Ishikawa (cell line): ENCODE results near the gene ETV2.

Source experiments
- CEBPB ChIP-seq: IDR thresholded peaks from 2 replicates; pipeline ENCODE4 v1.6.1; 2012
- CREB1 ChIP-seq: IDR thresholded peaks from 2 replicates; pipeline ENCODE4 v1.6.1; 2012; ENCODE audit warnings: low read depth
- EGR1 ChIP-seq: IDR thresholded peaks from 2 replicates; pipeline ENCODE4 v1.6.1; 2012
- EP300 ChIP-seq: IDR thresholded peaks from 2 replicates; pipeline ENCODE4 v1.6.1; 2012; ENCODE audit warnings: borderline replicate concordance
- FOXM1 ChIP-seq: IDR thresholded peaks from 2 replicates; pipeline ENCODE4 v1.6.1; 2012; ENCODE audit warnings: low read depth, borderline replicate concordance
- MAX ChIP-seq: IDR thresholded peaks from 2 replicates; pipeline ENCODE4 v1.6.1; 2012
- NFIC ChIP-seq: IDR thresholded peaks from 2 replicates; pipeline ENCODE4 v1.6.1; 2012
- RAD21 ChIP-seq: IDR thresholded peaks from 2 replicates; pipeline ENCODE4 v1.6.1; 2012; ENCODE audit warnings: low read depth
- REST ChIP-seq: IDR thresholded peaks from 2 replicates; pipeline ENCODE4 v1.6.1; 2012; ENCODE audit warnings: low read depth, mild to moderate bottlenecking
- TAF1 ChIP-seq: IDR thresholded peaks from 2 replicates; pipeline ENCODE4 v1.6.1; 2012; ENCODE audit warnings: low read depth, mild to moderate bottlenecking
- TCF12 ChIP-seq: IDR thresholded peaks from 2 replicates; pipeline ENCODE4 v1.6.1; 2012; ENCODE audit warnings: low read depth
- TEAD4 ChIP-seq: IDR thresholded peaks from 2 replicates; pipeline ENCODE4 v1.6.1; 2012
- YY1 ChIP-seq: IDR thresholded peaks from 2 replicates; pipeline ENCODE4 v1.6.1; 2012; ENCODE audit warnings: low read depth
- ZBTB7A ChIP-seq: IDR thresholded peaks from 2 replicates; pipeline ENCODE4 v1.6.1; 2012; ENCODE audit warnings: low read depth
- TF ChIP-seq, protein P1 (sequence below): IDR thresholded peaks from 2 replicates; pipeline ENCODE4 v1.6.1; 2012

ETV2 gene

GRCh38 chr19:35650581-35650980, 9.0 kb downstream of the ETV2 start:
- TF ChIP-seq FOXM1 (no peak), REST (no peak), TCF12 (no peak), YY1 (no peak)

- TF ChIP-seq RAD21 (no peak), ZBTB7A (no peak), REST (no peak), EGR1 (no peak), NFIC (no peak), CEBPB (no peak), EP300 (no peak)
- TF ChIP-seq, protein P1, sequence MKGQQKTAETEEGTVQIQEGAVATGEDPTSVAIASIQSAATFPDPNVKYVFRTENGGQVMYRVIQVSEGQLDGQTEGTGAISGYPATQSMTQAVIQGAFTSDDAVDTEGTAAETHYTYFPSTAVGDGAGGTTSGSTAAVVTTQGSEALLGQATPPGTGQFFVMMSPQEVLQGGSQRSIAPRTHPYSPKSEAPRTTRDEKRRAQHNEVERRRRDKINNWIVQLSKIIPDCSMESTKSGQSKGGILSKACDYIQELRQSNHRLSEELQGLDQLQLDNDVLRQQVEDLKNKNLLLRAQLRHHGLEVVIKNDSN: no peak
These were observed 14.1 kb downstream of the ETV2 start for GRCh38 chr19:35655600-35655999.

DNA sequence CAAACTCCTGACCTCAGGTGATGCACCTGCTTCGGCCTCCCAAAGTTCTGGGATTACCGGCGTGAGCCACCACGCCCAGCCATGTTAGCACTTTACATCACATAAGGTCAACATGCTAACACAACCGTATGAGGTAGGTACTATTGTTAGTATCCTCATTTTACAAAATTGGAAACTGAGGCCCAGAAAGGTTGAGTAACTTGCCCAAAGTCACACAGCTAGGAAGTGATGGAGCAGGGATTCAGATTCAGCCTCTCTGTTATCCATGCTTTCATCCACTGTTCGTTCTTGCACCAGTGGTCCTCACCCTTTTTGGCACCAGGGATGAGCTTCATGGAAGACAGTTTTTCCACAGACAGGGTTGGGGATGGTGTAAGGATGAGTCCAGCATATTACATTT, 15.2 kb downstream of the ETV2 start:
- TF ChIP-seq CEBPB: no peak
- no peak for TF ChIP-seq RAD21
- no peak for TF ChIP-seq TAF1
- TF ChIP-seq EGR1: no peak

DNA sequence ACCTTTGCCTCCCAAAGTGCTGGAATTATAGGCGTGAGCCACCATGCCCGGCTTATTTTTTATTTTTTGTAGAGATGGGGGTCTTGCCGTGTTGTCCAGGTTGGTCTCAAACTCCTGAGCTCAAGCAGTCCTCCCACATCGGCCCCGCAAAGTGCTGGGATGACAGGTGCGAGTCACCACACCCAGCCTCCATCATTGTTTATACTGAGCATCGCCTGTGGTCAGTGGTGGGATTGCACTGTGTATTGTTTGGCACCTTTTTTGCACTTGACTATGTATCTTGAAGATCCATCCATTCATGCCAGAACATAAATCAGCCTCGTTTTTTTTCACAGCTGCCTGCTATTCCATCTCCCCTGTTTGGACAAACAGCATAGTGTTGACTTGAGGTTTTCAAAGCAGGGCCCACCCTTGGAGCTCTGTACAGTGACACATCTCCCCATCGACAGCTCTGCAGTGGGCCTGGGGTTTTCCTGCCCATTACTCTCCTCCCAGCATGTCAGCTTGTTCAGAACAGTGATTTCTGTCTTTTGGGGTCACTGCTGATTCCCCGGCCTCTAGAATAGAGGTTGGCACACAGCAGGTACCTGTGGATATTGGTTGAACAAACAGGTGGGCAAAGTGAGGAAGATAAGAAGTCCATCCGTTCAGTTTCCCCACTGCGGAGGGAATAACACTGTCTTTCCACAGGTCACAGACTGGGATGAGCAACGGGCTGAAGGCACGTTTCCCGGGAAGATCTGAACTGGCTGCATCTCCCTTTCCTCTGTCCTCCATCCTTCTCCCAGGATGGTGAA, 16.6 kb downstream of the ETV2 start:
- TF ChIP-seq CEBPB: no peak
- no peak for TF ChIP-seq EGR1
- no peak for TF ChIP-seq EP300

- TF ChIP-seq CEBPB (no peak), CREB1 (no peak), YY1 (no peak), TEAD4 (no peak), EGR1 (no peak), TAF1 (no peak), MAX (no peak), REST (no peak), RAD21 (no peak)
- TF ChIP-seq, protein P1: no peak
These were observed 20.4 kb downstream of the ETV2 start for GRCh38 chr19:35661995-35662340.

DNA sequence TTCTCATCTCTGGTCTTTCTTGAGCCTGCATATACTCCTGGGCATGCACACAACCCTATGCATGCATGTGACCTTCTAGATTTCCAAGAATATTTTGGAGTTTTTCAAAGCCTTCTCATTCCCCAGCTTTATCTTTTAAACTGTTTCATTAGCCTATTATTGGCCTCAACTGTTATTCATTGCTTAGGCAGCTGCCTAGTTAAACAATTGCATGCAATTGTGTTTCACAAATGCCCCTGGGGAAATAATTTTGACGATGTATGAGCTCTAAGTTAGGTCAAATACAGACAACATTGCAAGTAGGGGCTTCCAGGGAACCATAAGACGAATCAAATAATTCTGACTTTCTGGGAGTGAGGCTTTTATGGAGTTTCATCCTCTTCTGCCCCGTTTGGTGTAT, 22.4 kb downstream of the ETV2 start:
- TF ChIP-seq TAF1 (no peak), TEAD4 (no peak), YY1 (no peak), TCF12 (no peak), RAD21 (no peak), EGR1 (no peak), NFIC (no peak), CEBPB (no peak), CREB1 (no peak), MAX (no peak), REST (no peak), FOXM1 (no peak), EP300 (no peak), ZBTB7A (no peak)
- TF ChIP-seq, protein P1: no peak
